K562 (cell line): ENCODE measurements around the gene USP26. TPM values are rescaled to one million over a fixed set of nuclear protein-coding genes. Genes with fewer than 3 reads are reported as not detected.

Source experiments
- ATAC-seq: fragments of 200-7000 bp; cut with Tn5 transposase; 3 replicates; pipeline ENCODE4 v1.9.1; 2020; ENCODE audit warnings: moderate library complexity
- BruUV-seq: library from RNA; stranded (reverse); fragments of 400-500 nt; replicated peaks from 2 replicates; lab custom pipeline; 2021; lab: Mats Ljungman, UMichigan
- CTCF ChIA-PET: fragments of 300-600 bp; formaldehyde crosslinking; extraction: SDS; loops from one replicate; lab custom pipeline; 2021; ENCODE audit warnings: low intra/inter-chr PET ratio; lab: Yijun Ruan, JAX
- POLR2A ChIA-PET: fragments of 300-600, 350-650 bp; sonication (Branson Sonifier 250); formaldehyde crosslinking; extraction: SDS; loops from one replicate; lab custom pipeline; 2021; ENCODE audit warnings: antibody characterized with exemption, inconsistent platforms; lab: Yijun Ruan, JAX
- DNase-seq, 4 experiments: peaks; one replicate each; pipeline versions ENCODE4 v3.0.0 to v3.0.0-alpha.2; 2011 to 2018; ENCODE audit warnings: low spot score in 3 of 4, mixed read lengths in 3 of 4; ENCODE audit errors: extremely low read depth in 1 of 4
- FAIRE-seq: peaks from 2 replicates; lab custom pipeline; 2011; peaks lifted over from hg19 to GRCh38; lab: Jason Lieb, UNC
- H2AFZ ChIP-seq: 2 replicates; pipeline ENCODE4 v1.6.0; 2011; ENCODE audit warnings: low read depth, low read length, control low read depth, inconsistent platforms
- H3K27ac ChIP-seq: fragments of 200-600 bp; 3 replicates; pipeline ENCODE4 v1.8.0; 2011; ENCODE audit warnings: low read depth, mild to moderate bottlenecking, control low read depth, inconsistent platforms, low read length, moderate library complexity, mixed read lengths; ENCODE audit errors: extremely low read depth
- H3K27me3 ChIP-seq, 2 experiments: fragments of 300-600 bp in 1 of 2; 2 replicates in 1 of 2; 3 replicates in 1 of 2; pipeline versions ENCODE4 v1.6.0 to v1.8.0; 2011; ENCODE audit warnings: inconsistent platforms in 2 of 2, low read length in 2 of 2, mild to moderate bottlenecking in 1 of 2, mixed read lengths in 1 of 2, moderate library complexity in 1 of 2; ENCODE audit not compliant: control insufficient read depth in 2 of 2, insufficient read depth in 2 of 2
- H3K36me3 ChIP-seq: fragments of 300-600 bp; 3 replicates; pipeline ENCODE4 v1.8.0; 2011; ENCODE audit warnings: mild to moderate bottlenecking, low read length, inconsistent platforms; ENCODE audit not compliant: control insufficient read depth, insufficient read depth
- H3K4me1 ChIP-seq, 2 experiments: fragments of 200-600 bp in 1 of 2; replicated peaks in 1 of 2; 2 replicates in 1 of 2; 3 replicates in 1 of 2; pipeline versions ENCODE4 v1.5.1 to v1.8.0; 2011; ENCODE audit warnings: inconsistent platforms in 2 of 2, low read length in 2 of 2, mild to moderate bottlenecking in 1 of 2, mixed read lengths in 1 of 2, moderate library complexity in 1 of 2; ENCODE audit not compliant: control insufficient read depth in 2 of 2, insufficient read depth in 2 of 2
- H3K4me2 ChIP-seq: 2 replicates; pipeline ENCODE4 v1.6.1; 2011; ENCODE audit warnings: low read length, control low read depth, inconsistent platforms, mixed read lengths; ENCODE audit not compliant: insufficient read depth
- H3K4me3 ChIP-seq: fragments of 200-600 bp; sonication (generic), shearing (Covaris generic); 2 replicates; pipeline ENCODE4 v1.5.1; 2016; ENCODE audit warnings: control low read depth, inconsistent platforms
- H3K79me2 ChIP-seq: fragments of 200-600 bp; 3 replicates; pipeline ENCODE4 v1.8.0; 2011; ENCODE audit warnings: low read length, inconsistent platforms; ENCODE audit not compliant: control insufficient read depth, insufficient read depth
- H3K9ac ChIP-seq, 2 experiments: 2 replicates each; pipeline versions ENCODE4 v1.6.0 to v1.6.1; 2011; ENCODE audit warnings: low read depth in 2 of 2, low read length in 2 of 2, control low read depth in 1 of 2, inconsistent platforms in 1 of 2, mild to moderate bottlenecking in 1 of 2, mixed read lengths in 1 of 2; ENCODE audit not compliant: insufficient read depth in 1 of 2
- H3K9me1 ChIP-seq: one replicate; pipeline ENCODE4 v1.6.0; 2011; ENCODE audit warnings: inconsistent platforms, mild to moderate bottlenecking, low read length, moderate library complexity; ENCODE audit not compliant: control insufficient read depth, insufficient read depth
- H3K9me3 ChIP-seq: replicated peaks from 2 replicates; pipeline ENCODE4 v1.5.1; 2011; ENCODE audit warnings: low read depth, low read length, inconsistent platforms; ENCODE audit not compliant: control insufficient read depth, insufficient read depth
- H4K20me1 ChIP-seq: replicated peaks from 2 replicates; pipeline ENCODE4 v1.6.1; 2011; ENCODE audit warnings: low read length, inconsistent platforms, mixed read lengths; ENCODE audit not compliant: control insufficient read depth, insufficient read depth
- BDP1 ChIP-seq: IDR thresholded peaks from 3 replicates; pipeline ENCODE4 v1.6.1; 2011; ENCODE audit not compliant: insufficient read length, insufficient read depth
- DPF2 ChIP-seq: fragments of 450-650 bp; IDR thresholded peaks from 2 replicates; pipeline ENCODE4 v1.6.1; 2016
- GABPA ChIP-seq: fragments of 200-800 bp; sonication (Bioruptor generic); conservative IDR thresholded peaks from 2 replicates; pipeline ENCODE4 v1.6.1; 2016; ENCODE audit warnings: low read depth, missing genetic modification characterization, missing compliant biosample characterization
- MTA1 ChIP-seq: fragments of 450-650 bp; IDR thresholded peaks from 2 replicates; pipeline ENCODE4 v1.6.1; 2017; ENCODE audit warnings: borderline replicate concordance
- NR4A1 ChIP-seq, 2 experiments: fragments of 250-450 bp in 1 of 2; fragments of 450-650 bp in 1 of 2; sonication (Bioruptor Pico) in 1 of 2; IDR thresholded peaks; 2 replicates each; pipeline versions ENCODE4 v1.4.0 to v1.6.1; 2016 to 2020; ENCODE audit warnings: mild to moderate bottlenecking in 2 of 2, missing compliant biosample characterization in 1 of 2, missing genetic modification characterization in 1 of 2, moderate library complexity in 1 of 2
- RBM25 ChIP-seq: fragments of 200-400 bp; formaldehyde crosslinking; IDR thresholded peaks from 2 replicates; pipeline ENCODE4 v1.6.1; 2018; ENCODE audit warnings: low read length, low read depth, moderate library complexity; ENCODE audit not compliant: severe bottlenecking
- SMAD4 ChIP-seq: fragments of 250-450 bp; sonication (Bioruptor Pico); conservative IDR thresholded peaks from 2 replicates; pipeline ENCODE4 v1.8.0; 2021; ENCODE audit warnings: inconsistent platforms, mild to moderate bottlenecking, moderate library complexity
- SOX6 ChIP-seq: fragments of 450-650 bp; IDR thresholded peaks from 2 replicates; pipeline ENCODE4 v1.6.1; 2014; ENCODE audit warnings: mild to moderate bottlenecking
- TOE1 ChIP-seq, 2 experiments: fragments of 450-650 bp in 1 of 2; sonication (generic) in 1 of 2; formaldehyde crosslinking in 1 of 2; IDR thresholded peaks; 2 replicates each; pipeline versions ENCODE4 v1.7.1 to v1.8.0; 2016 to 2022; ENCODE audit warnings: borderline replicate concordance in 2 of 2, mild to moderate bottlenecking in 2 of 2, antibody characterized with exemption in 1 of 2, inconsistent platforms in 1 of 2, low read depth in 1 of 2, missing genetic modification reagents in 1 of 2, moderate library complexity in 1 of 2
- ZNF274 ChIP-seq: IDR thresholded peaks from 2 replicates; pipeline ENCODE4 v1.6.1; 2011; ENCODE audit warnings: low read depth, mild to moderate bottlenecking, low read length, moderate library complexity, borderline replicate concordance
- WGBS: fragments of 100-300 bp; shearing (Covaris generic); methylation state at CpG from one replicate; pipeline ENCODE4 v1.1.6; 2016; ENCODE audit warnings: low coverage, mixed read lengths; ENCODE audit not compliant: insufficient coverage; ENCODE audit errors: missing lambda C conversion rate; 5-methylcytosine and 5-hydroxymethylcytosine counted together
- in situ Hi-C: fragments of 300-500 bp; cut with MboI; formaldehyde crosslinking; loops from 4 replicates; pipeline ENCODE4 v1.15.0; 2018; ENCODE audit warnings: inconsistent platforms, mixed read lengths
- intact Hi-C: fragments of 100-400 bp; cut with micrococcal nuclease; formaldehyde crosslinking; loops from 2 replicates; pipeline ENCODE4 v1.14.2; 2022
- polyA plus RNA-seq, 8 experiments: library from polyadenylated mRNA; depleted of rRNA in 4 of 8; stranded (reverse) in 5 of 8; unstranded in 3 of 8; fragments of >200 nt; fragmentation: Nextera tagmentation in 2 of 8; fragmentation: Illumina TruSeq in 1 of 8; extraction: Ambion mirVana in 2 of 8; extraction: Trizol in 1 of 8; gene quantifications; 2 replicates each; pipeline versions ENCODE4 v1.2.1 to v1.2.3, GENCODE V29; 2011 to 2014; ENCODE audit warnings: inconsistent platforms in 1 of 8, missing spikeins in 1 of 8
- total RNA-seq, 7 experiments: library from RNA; depleted of rRNA in 6 of 7; stranded (reverse); fragments of >200 nt in 6 of 7; fragmentation: Illumina TruSeq in 2 of 7; extraction: Trizol in 2 of 7; gene quantifications; 2 replicates each; pipeline versions ENCODE4 v1.2.1 to v1.2.3, GENCODE V29; 2011 to 2021; ENCODE audit warnings: low replicate concordance in 1 of 7
- TF ChIP-seq, protein P1 (sequence below): sonication (generic); formaldehyde crosslinking; IDR thresholded peaks from 2 replicates; pipeline ENCODE4 v1.4.0; 2020; ENCODE audit warnings: mild to moderate bottlenecking, missing genetic modification reagents
- TF ChIP-seq, protein P2 (sequence below): fragments of 450-650 bp; IDR thresholded peaks from 2 replicates; pipeline ENCODE4 v1.6.1; 2016
- TF ChIP-seq, protein P3 (sequence below): sonication (generic); formaldehyde crosslinking; IDR thresholded peaks from 2 replicates; pipeline ENCODE4 v1.8.0; 2022; ENCODE audit warnings: mild to moderate bottlenecking, missing genetic modification reagents, borderline replicate concordance
- TF ChIP-seq, protein P4 (sequence below): fragments of 250-450 bp; sonication (Bioruptor Pico); IDR thresholded peaks from 2 replicates; pipeline ENCODE4 v1.8.0; 2021; ENCODE audit warnings: borderline replicate concordance, mild to moderate bottlenecking, moderate library complexity; ENCODE audit not compliant: poor library complexity, severe bottlenecking
- TF ChIP-seq, protein P5 (sequence below): fragments of 450-650 bp; IDR thresholded peaks from 2 replicates; pipeline ENCODE4 v1.6.1; 2016; ENCODE audit warnings: missing biosample characterization, missing genetic modification characterization

Gene USP26
- total and polyA plus RNA-seq, 9 of the 15 experiments (the other 6 are each of a cell fraction or from before 2014, with no cell fraction given): 0.06 to 0.84 (median 0.20) TPM; not detected in 2

DNA sequence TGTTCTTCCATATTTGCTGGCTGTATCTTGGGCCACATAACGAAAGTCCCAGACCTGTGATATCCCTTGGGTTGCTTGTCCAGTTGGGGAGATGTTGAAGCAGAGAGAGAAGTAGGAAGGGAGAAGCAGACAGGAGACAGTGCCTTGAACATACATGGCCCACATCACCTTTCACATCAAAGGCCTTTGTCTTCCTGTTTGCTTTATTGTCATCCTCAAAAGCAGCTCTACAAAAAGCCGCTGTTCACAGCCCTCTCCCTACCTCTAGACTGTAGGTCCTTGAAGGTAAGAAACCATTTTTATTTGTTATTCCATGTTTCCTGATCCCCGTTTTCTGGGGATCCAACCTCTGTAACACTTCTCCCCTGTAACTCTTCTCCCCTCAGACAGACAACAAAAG lies 14.9 kb downstream of the USP26 start:
- 0% methylated on average over 1 of the region's 3 CpGs for WGBS
- Histone ChIP-seq H3K4me1 (no peaks in the 10 kb centered on the region), H3K9me1 (no peaks in the 10 kb centered on the region), H2AFZ (no peak overlapping the region), H3K36me3 (no peaks in the 10 kb centered on the region), H3K27ac (no peak overlapping the region), H3K9me3 (no peaks in the 10 kb centered on the region), H3K27me3 (no peaks in the 10 kb centered on the region), H3K79me2 (no peaks in the 10 kb centered on the region), H3K9ac (no peak overlapping the region), H3K4me2 (no peak overlapping the region), H3K4me3 (no peak overlapping the region), H4K20me1 (no peaks in the 10 kb centered on the region)
- DNase-seq (no peak), FAIRE-seq (no peak), ATAC-seq (no peak)
- intact Hi-C loops (no loop called here), in situ Hi-C loops (no loop called here)
- ChIA-PET POLR2A (no interaction called here), CTCF (no interaction called here)
- BruUV-seq: no TSS peak
- TF ChIP-seq NR4A1 (CRISPR knock-in tag; IDR thresholded peaks at IDR 0.05) (no peak), NR4A1 (tag; IDR thresholded peaks at IDR 0.05) (no peak), GABPA (no peak), SOX6 (no peak), DPF2 (no peak), RBM25 (no peak), SMAD4 (no peak), BDP1 (no peak), TOE1 (IDR thresholded peaks at IDR 0.05; ENCODE audit: borderline replicate concordance) (no peak), TOE1 (CRISPR knock-in tag; IDR thresholded peaks at IDR 0.05; ENCODE audit: borderline replicate concordance, low read depth) (no peak), MTA1 (no peak), ZNF274 (no peak)
- TF ChIP-seq, protein P1, sequence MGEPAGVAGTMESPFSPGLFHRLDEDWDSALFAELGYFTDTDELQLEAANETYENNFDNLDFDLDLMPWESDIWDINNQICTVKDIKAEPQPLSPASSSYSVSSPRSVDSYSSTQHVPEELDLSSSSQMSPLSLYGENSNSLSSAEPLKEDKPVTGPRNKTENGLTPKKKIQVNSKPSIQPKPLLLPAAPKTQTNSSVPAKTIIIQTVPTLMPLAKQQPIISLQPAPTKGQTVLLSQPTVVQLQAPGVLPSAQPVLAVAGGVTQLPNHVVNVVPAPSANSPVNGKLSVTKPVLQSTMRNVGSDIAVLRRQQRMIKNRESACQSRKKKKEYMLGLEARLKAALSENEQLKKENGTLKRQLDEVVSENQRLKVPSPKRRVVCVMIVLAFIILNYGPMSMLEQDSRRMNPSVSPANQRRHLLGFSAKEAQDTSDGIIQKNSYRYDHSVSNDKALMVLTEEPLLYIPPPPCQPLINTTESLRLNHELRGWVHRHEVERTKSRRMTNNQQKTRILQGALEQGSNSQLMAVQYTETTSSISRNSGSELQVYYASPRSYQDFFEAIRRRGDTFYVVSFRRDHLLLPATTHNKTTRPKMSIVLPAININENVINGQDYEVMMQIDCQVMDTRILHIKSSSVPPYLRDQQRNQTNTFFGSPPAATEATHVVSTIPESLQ (CRISPR knock-in tag): no peak
- TF ChIP-seq, protein P2, sequence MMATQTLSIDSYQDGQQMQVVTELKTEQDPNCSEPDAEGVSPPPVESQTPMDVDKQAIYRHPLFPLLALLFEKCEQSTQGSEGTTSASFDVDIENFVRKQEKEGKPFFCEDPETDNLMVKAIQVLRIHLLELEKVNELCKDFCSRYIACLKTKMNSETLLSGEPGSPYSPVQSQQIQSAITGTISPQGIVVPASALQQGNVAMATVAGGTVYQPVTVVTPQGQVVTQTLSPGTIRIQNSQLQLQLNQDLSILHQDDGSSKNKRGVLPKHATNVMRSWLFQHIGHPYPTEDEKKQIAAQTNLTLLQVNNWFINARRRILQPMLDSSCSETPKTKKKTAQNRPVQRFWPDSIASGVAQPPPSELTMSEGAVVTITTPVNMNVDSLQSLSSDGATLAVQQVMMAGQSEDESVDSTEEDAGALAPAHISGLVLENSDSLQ: no peak
- TF ChIP-seq, protein P3, sequence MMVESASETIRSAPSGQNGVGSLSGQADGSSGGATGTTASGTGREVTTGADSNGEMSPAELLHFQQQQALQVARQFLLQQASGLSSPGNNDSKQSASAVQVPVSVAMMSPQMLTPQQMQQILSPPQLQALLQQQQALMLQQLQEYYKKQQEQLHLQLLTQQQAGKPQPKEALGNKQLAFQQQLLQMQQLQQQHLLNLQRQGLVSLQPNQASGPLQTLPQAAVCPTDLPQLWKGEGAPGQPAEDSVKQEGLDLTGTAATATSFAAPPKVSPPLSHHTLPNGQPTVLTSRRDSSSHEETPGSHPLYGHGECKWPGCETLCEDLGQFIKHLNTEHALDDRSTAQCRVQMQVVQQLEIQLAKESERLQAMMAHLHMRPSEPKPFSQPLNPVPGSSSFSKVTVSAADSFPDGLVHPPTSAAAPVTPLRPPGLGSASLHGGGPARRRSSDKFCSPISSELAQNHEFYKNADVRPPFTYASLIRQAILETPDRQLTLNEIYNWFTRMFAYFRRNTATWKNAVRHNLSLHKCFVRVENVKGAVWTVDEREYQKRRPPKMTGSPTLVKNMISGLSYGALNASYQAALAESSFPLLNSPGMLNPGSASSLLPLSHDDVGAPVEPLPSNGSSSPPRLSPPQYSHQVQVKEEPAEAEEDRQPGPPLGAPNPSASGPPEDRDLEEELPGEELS (CRISPR knock-in tag): no peak
- TF ChIP-seq, protein P4, sequence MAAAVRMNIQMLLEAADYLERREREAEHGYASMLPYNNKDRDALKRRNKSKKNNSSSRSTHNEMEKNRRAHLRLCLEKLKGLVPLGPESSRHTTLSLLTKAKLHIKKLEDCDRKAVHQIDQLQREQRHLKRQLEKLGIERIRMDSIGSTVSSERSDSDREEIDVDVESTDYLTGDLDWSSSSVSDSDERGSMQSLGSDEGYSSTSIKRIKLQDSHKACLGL: no peak
- TF ChIP-seq, protein P5, sequence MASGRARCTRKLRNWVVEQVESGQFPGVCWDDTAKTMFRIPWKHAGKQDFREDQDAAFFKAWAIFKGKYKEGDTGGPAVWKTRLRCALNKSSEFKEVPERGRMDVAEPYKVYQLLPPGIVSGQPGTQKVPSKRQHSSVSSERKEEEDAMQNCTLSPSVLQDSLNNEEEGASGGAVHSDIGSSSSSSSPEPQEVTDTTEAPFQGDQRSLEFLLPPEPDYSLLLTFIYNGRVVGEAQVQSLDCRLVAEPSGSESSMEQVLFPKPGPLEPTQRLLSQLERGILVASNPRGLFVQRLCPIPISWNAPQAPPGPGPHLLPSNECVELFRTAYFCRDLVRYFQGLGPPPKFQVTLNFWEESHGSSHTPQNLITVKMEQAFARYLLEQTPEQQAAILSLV (tag): no peak
